GM10266 (cell line): ENCODE data around the gene ID3.

ENCODE experiments used
- DNase-seq: peaks from one replicate; pipeline ENCODE4 v3.0.0; 2012; ENCODE audit errors: extremely low spot score
- TF ChIP-seq, protein P1 (sequence below): IDR thresholded peaks from 2 replicates; pipeline ENCODE4 v1.5.1; 2012; ENCODE audit warnings: mild to moderate bottlenecking, low read depth; ENCODE audit not compliant: control insufficient read depth, insufficient read depth; ENCODE audit errors: missing control alignments

Gene ID3, protein sequence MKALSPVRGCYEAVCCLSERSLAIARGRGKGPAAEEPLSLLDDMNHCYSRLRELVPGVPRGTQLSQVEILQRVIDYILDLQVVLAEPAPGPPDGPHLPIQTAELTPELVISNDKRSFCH

DNA sequence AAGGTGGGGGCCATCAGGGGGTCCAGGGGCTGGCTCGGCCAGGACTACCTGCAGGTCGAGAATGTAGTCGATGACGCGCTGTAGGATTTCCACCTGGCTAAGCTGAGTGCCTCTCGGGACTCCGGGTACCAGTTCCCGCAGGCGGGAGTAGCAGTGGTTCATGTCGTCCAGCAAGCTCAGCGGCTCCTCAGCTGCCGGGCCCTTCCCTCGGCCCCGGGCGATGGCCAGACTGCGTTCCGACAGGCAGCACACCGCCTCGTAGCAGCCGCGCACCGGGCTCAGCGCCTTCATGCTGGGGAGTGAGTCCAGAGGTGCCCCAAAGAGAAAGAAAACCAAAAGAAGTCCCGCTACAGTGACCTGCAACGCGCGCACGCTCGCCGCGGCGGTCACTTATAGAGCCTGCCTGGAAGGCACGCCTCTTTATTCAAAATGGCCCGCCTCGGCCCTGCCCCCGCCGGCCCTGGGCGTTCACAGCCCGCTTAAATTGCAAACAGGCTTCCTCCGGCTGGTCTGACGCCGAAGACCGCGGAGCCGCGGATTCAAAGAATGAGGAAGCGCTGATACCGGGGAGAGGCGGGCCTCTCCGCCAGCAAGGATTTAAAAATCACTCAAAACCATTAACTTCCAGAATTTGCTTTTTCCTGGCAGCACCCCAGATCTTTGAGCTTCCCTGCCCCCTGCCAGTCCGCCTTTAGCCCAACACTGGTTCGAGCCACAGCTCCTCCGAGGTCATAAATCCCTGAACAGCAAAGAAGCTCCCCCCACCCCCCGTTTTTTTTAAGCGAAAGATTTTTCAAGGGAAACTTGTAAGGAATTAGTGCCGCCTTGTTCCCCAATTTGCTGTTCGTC is at the start of gene ID3:
Gene ID3 (minus strand): TSS at position 366 of the 849 bp plus-strand sequence. CDS start 75 bp downstream, at position 291.
- DNase-seq, result peak; percentile 88
- TF ChIP-seq, protein P1, sequence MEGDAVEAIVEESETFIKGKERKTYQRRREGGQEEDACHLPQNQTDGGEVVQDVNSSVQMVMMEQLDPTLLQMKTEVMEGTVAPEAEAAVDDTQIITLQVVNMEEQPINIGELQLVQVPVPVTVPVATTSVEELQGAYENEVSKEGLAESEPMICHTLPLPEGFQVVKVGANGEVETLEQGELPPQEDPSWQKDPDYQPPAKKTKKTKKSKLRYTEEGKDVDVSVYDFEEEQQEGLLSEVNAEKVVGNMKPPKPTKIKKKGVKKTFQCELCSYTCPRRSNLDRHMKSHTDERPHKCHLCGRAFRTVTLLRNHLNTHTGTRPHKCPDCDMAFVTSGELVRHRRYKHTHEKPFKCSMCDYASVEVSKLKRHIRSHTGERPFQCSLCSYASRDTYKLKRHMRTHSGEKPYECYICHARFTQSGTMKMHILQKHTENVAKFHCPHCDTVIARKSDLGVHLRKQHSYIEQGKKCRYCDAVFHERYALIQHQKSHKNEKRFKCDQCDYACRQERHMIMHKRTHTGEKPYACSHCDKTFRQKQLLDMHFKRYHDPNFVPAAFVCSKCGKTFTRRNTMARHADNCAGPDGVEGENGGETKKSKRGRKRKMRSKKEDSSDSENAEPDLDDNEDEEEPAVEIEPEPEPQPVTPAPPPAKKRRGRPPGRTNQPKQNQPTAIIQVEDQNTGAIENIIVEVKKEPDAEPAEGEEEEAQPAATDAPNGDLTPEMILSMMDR, result no peak

DNA sequence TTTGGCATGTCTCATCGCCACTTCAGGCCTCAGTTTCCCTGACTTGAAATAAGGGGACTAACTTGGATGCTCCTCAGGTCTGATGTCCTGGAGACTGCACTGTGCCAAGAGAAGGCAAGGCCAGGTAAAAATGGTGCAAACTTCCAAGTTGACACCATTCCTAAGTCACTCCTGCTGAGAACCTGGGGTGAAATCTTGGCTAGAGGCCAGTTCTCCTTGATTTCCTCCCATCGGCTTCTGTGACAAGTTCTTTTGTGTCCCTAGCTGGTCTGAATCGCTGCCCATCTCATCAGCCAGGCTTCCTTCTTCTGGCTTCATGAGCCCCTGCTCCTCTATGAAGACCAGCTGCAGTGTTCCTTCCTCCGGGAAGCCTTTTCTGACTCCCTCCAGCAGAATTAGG is 48.6 kb upstream of the ID3 start:
- TF ChIP-seq, protein P1, result no peak
- no peak for DNase-seq

DNA sequence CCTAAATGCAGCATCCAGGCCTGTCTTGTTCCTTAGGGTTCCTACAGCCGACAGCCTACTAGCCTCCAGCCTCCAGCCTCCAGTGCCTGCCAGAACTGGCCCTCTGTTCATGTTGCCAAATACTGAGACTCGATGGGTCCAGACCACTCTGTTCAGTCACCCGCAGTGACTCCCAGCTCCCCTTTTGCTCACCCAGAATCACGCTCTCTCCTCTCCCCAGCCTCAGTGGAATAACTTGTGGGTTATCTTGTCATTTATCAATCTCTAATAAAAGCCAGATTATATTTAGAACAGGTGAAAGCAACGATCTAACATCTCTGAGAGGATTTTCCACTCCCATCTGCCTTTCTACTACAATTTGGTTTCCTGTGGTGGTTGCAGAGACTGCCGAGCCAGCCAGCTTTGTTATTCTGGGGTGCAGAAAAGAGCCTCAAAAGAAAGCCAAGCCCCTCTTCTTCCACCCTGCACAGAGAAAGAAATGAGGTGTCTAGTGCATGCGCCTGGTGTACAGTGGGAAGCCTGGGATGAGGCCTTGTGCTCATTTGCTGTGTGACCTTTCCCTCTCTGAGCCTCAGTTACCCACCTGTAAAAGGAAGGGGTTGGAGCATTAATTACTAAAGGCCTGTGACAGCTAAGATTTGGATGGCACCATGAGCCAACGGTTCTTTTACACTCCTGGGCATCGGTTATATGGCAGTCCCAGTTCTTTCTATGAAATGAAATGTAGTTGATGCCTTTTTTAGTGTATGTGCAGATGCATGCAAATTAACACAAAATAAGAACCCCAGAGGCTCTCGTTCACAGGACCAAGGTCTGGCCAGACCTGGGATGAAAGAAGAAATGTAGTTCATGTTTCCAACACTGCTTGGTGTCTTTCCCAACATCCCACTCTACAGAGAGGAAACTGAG is 42.9 kb upstream of the ID3 start:
- no peak for DNase-seq
- TF ChIP-seq, protein P1, result no peak

DNA sequence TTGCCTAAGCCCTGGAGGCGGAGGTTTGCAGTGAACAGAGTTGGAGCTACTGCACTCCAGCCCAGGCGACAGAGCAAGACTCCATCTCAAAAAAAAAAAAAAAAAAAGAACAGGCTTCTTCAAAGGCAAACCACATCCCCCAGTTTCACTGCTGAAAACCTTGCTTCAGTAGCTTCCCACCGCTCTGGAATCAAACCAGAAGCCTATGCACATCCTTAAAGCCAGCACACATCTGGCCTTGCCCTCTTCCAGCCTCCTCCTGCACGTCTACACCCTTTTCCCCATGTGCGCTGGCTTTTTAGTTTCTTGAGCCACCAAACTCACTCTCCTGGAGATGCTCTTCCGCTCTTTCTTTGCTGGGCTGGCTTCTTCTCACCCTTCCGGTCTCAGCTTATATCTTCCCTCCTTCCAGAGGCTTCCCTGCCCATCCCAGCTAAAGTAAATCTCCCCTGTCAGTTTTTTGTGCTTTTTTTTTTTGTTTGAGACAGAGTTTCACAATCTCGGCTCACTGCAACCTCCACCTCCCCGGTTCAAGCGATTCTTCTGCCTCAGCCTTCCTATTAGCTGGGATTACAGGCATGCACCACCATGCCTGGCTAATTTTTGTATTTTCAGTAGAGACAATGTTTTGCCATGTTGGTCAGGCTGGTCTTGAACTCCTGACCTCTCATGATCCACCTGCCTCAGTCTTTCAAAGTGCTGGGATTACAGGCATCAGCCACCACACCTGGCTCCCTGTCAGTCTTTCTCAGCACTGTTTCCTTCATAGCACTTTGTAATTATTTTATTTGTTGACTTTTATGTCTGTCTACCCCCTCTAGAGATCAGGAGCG is 42.0 kb upstream of the ID3 start:
- TF ChIP-seq, protein P1, result no peak
- no peak for DNase-seq

DNA sequence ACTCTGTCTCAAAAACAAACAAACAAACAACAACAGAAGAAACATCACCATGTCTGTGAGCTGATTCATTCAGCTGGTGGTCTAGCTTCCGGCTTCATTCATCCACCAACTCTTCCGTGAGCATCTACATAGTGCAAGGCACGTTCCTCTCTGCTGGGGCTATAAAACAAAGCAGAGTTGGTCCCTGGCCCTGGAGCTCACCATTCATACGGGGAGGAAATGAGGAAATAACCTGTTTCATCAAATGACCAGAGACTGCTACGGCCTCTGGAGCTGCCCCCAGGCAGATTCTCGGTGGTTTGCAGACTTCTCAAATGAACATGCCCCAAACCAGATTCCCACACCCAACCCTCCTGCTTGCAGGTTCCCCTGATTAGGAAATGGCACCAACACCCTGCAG is 41.0 kb upstream of the ID3 start:
- DNase-seq, result no peak
- TF ChIP-seq, protein P1, result no peak

DNA sequence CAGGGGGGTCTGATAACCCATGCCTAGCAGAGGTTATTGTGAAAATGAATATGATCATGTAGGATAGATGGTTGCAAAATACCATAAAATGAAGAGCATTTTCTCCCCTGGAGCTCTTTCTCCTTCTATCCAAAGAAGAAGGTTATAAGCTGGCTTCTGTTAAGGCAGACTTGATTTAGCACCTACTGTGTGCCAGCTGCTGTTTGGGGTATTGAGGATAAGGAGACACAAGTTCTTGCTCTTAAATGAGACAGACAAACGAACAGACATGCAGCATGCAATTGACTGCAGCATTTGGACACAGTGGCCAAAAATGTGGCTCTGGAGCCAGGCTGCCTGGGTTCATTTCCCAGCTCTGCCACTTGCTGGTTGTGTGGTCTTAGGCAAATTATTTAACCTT is 39.8 kb upstream of the ID3 start:
- TF ChIP-seq, protein P1, result no peak
- no peak for DNase-seq
